ENCODE data around the gene FH. TPM values are rescaled to one million over a fixed set of nuclear protein-coding genes. Genes with fewer than 3 reads are reported as not detected.

The FH gene
- total RNA-seq, 2 experiments from 2014 or later: 85.7 to 89.1 TPM

Other genes starting within 250 kb of the FH start
- gene RGS7, start 162.6 kb downstream of the FH start, total RNA-seq: not detected
- under 1 TPM in 1 of 2 experiments, not detected in 1; 0.26 TPM for gene KMO, start 12.6 kb upstream of the FH start, total RNA-seq
- gene CHML, start 120.6 kb upstream of the FH start, total RNA-seq: 10 to 100 TPM; 12.5 to 13.8 TPM
- 1 to 10 TPM; 8.0 to 9.0 TPM for gene OPN3, start 120.6 kb upstream of the FH start, total RNA-seq
- not detected for gene WDR64, start 132.5 kb upstream of the FH start, total RNA-seq